SK-N-SH treated with all-trans-retinoic acid at 6 μM for 48 hours (cell line): ENCODE data around the gene RIMS3.

ENCODE experiments used
- ATAC-seq: fragments of 200-7000 bp; cut with Tn5 transposase; 3 replicates; pipeline ENCODE4 v1.9.1; 2020; ENCODE audit warnings: mild to moderate bottlenecking, moderate library complexity
- ARNTL ChIP-seq: fragments of 450-650 bp; formaldehyde crosslinking; IDR thresholded peaks from 2 replicates; pipeline ENCODE4 v1.5.0; 2020; ENCODE audit warnings: low read depth, mild to moderate bottlenecking, moderate library complexity, borderline replicate concordance
- CSDC2 ChIP-seq: fragments of 250-450 bp; sonication (Bioruptor Pico); IDR thresholded peaks from 2 replicates; pipeline ENCODE4 v1.5.0; 2020; ENCODE audit warnings: mild to moderate bottlenecking, moderate library complexity
- ESRRG ChIP-seq: fragments of 250-450 bp; sonication (Bioruptor Pico); IDR thresholded peaks from 2 replicates; pipeline ENCODE4 v1.6.1; 2021; ENCODE audit warnings: mild to moderate bottlenecking
- GLIS3 ChIP-seq: fragments of 250-450 bp; sonication (Bioruptor Pico); IDR thresholded peaks from 2 replicates; pipeline ENCODE4 v1.5.0; 2020; ENCODE audit warnings: mild to moderate bottlenecking, moderate library complexity
- ISL1 ChIP-seq: fragments of 250-450 bp; sonication (Bioruptor Pico); IDR thresholded peaks from 2 replicates; pipeline ENCODE4 v2.1.2; 2022; ENCODE audit warnings: mild to moderate bottlenecking, moderate library complexity
- OSR1 ChIP-seq: fragments of 250-450 bp; sonication (Bioruptor Pico); IDR thresholded peaks from 2 replicates; pipeline ENCODE4 v1.8.0; 2022; ENCODE audit warnings: moderate library complexity, mild to moderate bottlenecking, inconsistent platforms
- PPARA ChIP-seq: fragments of 250-450 bp; sonication (Bioruptor Pico); IDR thresholded peaks from 2 replicates; pipeline ENCODE4 v1.5.0; 2020; ENCODE audit warnings: mild to moderate bottlenecking, borderline replicate concordance
- SNAI2 ChIP-seq: fragments of 250-450 bp; sonication (Bioruptor Pico); IDR thresholded peaks from 2 replicates; pipeline ENCODE4 v1.5.0; 2020; ENCODE audit warnings: mild to moderate bottlenecking, moderate library complexity
- TCF4 ChIP-seq: fragments of 250-450 bp; sonication (Bioruptor Pico); IDR thresholded peaks from 2 replicates; pipeline ENCODE4 v1.8.0; 2021; ENCODE audit warnings: mild to moderate bottlenecking, moderate library complexity, borderline replicate concordance
- TOX ChIP-seq: fragments of 250-450 bp; sonication (Bioruptor Pico); IDR thresholded peaks from 2 replicates; pipeline ENCODE4 v1.8.0; 2021; ENCODE audit warnings: mild to moderate bottlenecking, moderate library complexity, borderline replicate concordance
- ZC3H10 ChIP-seq: fragments of 250-450 bp; sonication (Bioruptor Pico); IDR thresholded peaks from 2 replicates; pipeline ENCODE4 v1.5.1; 2021; ENCODE audit warnings: mild to moderate bottlenecking, moderate library complexity
- ZFP3 ChIP-seq: fragments of 250-450 bp; sonication (Bioruptor Pico); IDR thresholded peaks from 2 replicates; pipeline ENCODE4 v1.5.0; 2020; ENCODE audit warnings: mild to moderate bottlenecking, moderate library complexity
- ZFP30 ChIP-seq: fragments of 450-650 bp; formaldehyde crosslinking; IDR thresholded peaks from 2 replicates; pipeline ENCODE4 v1.5.0; 2022; ENCODE audit warnings: mild to moderate bottlenecking, moderate library complexity
- ZNF565 ChIP-seq: fragments of 450-650 bp; formaldehyde crosslinking; conservative IDR thresholded peaks from 2 replicates; pipeline ENCODE4 v1.5.0; 2020; ENCODE audit warnings: low read depth, mild to moderate bottlenecking, moderate library complexity
- ZNF70 ChIP-seq: fragments of 450-650 bp; formaldehyde crosslinking; IDR thresholded peaks from 2 replicates; pipeline ENCODE4 v1.5.0; 2020; ENCODE audit warnings: mild to moderate bottlenecking, moderate library complexity
- TF ChIP-seq, protein P1 (sequence below): fragments of 250-450 bp; sonication (Bioruptor Pico); IDR thresholded peaks from 2 replicates; pipeline ENCODE4 v1.5.1; 2021; ENCODE audit warnings: mild to moderate bottlenecking, moderate library complexity
- TF ChIP-seq, protein P2 (sequence below): fragments of 250-450 bp; sonication (Bioruptor Pico); IDR thresholded peaks from 2 replicates; pipeline ENCODE4 v1.5.1; 2020; ENCODE audit warnings: low read depth, mild to moderate bottlenecking, moderate library complexity
- TF ChIP-seq, protein P3 (sequence below): fragments of 250-450 bp; sonication (Bioruptor Pico); IDR thresholded peaks from 2 replicates; pipeline ENCODE4 v1.8.0; 2021; ENCODE audit warnings: low read depth, mild to moderate bottlenecking, moderate library complexity, borderline replicate concordance
- TF ChIP-seq, protein P4 (sequence below): fragments of 250-450 bp; sonication (Bioruptor Pico); IDR thresholded peaks from 2 replicates; pipeline ENCODE4 v1.5.0; 2020; ENCODE audit warnings: mild to moderate bottlenecking, moderate library complexity

Gene RIMS3

DNA sequence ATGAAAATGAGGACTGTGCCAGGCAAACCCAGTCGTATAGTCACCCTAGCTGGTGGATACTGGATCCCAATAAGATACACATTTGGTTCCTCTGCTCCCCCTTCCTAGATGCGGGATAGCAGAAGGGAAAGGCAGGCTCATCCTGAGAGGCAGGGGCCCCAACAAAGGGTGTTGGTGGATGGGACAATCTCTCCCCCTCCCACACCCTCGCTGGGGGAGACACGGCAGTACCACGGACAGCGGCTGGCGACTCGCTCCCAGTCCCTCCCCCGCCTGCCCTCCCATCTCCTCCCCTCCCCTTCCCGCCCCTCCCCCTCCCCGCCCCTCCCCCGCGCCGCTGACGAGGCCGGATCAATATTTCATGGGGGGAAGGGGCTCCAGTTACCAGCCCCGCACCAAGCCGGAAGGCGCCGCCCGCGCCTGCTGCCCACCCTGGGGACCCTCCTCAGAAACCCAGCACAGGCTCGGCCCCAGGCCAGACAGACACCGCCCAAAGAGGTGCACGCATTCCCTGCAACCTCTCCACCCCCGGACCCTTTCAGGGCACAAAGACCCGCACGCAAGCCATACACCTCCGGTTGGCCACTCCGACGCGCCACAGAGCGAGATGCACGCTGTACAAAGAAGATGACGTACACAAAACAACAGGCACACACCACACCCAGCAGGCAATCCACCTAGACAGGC, 11.5 kb downstream of the RIMS3 start:
- no peak for ATAC-seq
- no peak for TF ChIP-seq SNAI2 (CRISPR knock-in tag)
- TF ChIP-seq ZNF565 (CRISPR knock-in tag) = no peak
- no peak for TF ChIP-seq ZFP3
- TF ChIP-seq TCF4 (CRISPR knock-in tag) = no peak
- no peak for TF ChIP-seq OSR1 (CRISPR knock-in tag)
- no peak for TF ChIP-seq GLIS3 (CRISPR knock-in tag)
- TF ChIP-seq ZC3H10 (CRISPR knock-in tag) = no peak
- TF ChIP-seq ZFP30 (CRISPR knock-in tag) = no peak
- TF ChIP-seq, protein P1, sequence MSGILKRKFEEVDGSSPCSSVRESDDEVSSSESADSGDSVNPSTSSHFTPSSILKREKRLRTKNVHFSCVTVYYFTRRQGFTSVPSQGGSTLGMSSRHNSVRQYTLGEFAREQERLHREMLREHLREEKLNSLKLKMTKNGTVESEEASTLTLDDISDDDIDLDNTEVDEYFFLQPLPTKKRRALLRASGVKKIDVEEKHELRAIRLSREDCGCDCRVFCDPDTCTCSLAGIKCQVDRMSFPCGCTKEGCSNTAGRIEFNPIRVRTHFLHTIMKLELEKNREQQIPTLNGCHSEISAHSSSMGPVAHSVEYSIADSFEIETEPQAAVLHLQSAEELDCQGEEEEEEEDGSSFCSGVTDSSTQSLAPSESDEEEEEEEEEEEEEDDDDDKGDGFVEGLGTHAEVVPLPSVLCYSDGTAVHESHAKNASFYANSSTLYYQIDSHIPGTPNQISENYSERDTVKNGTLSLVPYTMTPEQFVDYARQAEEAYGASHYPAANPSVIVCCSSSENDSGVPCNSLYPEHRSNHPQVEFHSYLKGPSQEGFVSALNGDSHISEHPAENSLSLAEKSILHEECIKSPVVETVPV (CRISPR knock-in tag) = no peak
- TF ChIP-seq ISL1 (CRISPR knock-in tag) = no peak
- no peak for TF ChIP-seq TOX
- no peak for TF ChIP-seq ESRRG
- no peak for TF ChIP-seq CSDC2 (CRISPR knock-in tag)

DNA sequence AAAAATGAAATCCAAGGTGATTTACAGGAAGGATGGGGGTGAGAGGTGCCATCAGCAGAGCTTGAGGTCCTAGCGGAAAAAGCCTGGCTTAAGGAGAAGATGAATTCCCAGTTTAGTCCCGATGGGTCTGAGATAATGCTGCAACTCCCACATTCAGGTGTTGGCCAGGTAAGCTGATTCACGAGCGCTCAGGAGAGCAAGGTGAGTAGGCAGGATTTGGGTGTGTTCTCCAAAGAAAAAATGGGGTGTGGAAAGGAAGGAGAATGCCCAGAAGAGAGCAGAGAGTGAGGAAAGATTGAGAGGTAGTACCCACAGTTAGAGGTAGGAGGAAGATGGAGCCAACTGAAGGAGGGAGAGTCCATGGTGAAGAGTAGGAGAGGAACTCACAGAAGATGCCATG, 12.5 kb downstream of the RIMS3 start:
- TF ChIP-seq, protein P2, sequence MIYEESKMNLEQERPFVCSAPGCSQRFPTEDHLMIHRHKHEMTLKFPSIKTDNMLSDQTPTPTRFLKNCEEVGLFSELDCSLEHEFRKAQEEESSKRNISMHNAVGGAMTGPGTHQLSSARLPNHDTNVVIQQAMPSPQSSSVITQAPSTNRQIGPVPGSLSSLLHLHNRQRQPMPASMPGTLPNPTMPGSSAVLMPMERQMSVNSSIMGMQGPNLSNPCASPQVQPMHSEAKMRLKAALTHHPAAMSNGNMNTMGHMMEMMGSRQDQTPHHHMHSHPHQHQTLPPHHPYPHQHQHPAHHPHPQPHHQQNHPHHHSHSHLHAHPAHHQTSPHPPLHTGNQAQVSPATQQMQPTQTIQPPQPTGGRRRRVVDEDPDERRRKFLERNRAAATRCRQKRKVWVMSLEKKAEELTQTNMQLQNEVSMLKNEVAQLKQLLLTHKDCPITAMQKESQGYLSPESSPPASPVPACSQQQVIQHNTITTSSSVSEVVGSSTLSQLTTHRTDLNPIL = no peak
- no peak for TF ChIP-seq CSDC2 (CRISPR knock-in tag)
- TF ChIP-seq GLIS3 (CRISPR knock-in tag) = no peak
- TF ChIP-seq, protein P3, sequence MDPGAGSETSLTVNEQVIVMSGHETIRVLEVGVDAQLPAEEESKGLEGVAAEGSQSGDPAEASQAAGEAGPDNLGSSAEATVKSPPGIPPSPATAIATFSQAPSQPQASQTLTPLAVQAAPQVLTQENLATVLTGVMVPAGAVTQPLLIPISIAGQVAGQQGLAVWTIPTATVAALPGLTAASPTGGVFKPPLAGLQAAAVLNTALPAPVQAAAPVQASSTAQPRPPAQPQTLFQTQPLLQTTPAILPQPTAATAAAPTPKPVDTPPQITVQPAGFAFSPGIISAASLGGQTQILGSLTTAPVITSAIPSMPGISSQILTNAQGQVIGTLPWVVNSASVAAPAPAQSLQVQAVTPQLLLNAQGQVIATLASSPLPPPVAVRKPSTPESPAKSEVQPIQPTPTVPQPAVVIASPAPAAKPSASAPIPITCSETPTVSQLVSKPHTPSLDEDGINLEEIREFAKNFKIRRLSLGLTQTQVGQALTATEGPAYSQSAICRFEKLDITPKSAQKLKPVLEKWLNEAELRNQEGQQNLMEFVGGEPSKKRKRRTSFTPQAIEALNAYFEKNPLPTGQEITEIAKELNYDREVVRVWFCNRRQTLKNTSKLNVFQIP (CRISPR knock-in tag) = no peak
- no peak for ATAC-seq

DNA sequence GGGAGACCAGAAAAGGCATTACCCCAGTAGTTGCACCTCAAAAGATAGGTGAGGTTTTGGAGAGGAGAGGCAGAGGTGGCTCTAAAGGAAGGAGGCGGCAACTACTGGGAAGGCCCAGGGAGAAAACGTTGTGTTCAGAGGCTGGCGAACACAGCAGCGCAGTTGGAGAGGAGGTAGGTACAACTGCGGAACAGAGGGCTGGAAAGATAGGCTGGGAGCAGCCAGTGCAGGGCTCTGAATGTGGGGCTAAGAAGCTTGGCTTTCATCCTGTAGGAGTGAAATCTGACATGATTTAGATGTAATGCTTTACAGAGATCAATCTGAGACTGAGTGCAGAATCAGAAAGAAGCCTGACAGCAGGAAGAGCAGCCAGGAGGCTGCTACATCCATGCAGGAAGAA, 13.0 kb downstream of the RIMS3 start:
- TF ChIP-seq OSR1 (CRISPR knock-in tag) = no peak
- TF ChIP-seq ISL1 (CRISPR knock-in tag) = no peak
- no peak for TF ChIP-seq CSDC2 (CRISPR knock-in tag)
- TF ChIP-seq, protein P3 (CRISPR knock-in tag) = no peak
- no peak for TF ChIP-seq ESRRG
- TF ChIP-seq ARNTL (CRISPR knock-in tag) = no peak
- TF ChIP-seq PPARA (CRISPR knock-in tag) = no peak
- TF ChIP-seq, protein P4, sequence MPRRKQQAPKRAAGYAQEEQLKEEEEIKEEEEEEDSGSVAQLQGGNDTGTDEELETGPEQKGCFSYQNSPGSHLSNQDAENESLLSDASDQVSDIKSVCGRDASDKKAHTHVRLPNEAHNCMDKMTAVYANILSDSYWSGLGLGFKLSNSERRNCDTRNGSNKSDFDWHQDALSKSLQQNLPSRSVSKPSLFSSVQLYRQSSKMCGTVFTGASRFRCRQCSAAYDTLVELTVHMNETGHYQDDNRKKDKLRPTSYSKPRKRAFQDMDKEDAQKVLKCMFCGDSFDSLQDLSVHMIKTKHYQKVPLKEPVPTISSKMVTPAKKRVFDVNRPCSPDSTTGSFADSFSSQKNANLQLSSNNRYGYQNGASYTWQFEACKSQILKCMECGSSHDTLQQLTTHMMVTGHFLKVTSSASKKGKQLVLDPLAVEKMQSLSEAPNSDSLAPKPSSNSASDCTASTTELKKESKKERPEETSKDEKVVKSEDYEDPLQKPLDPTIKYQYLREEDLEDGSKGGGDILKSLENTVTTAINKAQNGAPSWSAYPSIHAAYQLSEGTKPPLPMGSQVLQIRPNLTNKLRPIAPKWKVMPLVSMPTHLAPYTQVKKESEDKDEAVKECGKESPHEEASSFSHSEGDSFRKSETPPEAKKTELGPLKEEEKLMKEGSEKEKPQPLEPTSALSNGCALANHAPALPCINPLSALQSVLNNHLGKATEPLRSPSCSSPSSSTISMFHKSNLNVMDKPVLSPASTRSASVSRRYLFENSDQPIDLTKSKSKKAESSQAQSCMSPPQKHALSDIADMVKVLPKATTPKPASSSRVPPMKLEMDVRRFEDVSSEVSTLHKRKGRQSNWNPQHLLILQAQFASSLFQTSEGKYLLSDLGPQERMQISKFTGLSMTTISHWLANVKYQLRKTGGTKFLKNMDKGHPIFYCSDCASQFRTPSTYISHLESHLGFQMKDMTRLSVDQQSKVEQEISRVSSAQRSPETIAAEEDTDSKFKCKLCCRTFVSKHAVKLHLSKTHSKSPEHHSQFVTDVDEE = no peak
- no peak for TF ChIP-seq ZNF565 (CRISPR knock-in tag)
- no peak for TF ChIP-seq GLIS3 (CRISPR knock-in tag)
- TF ChIP-seq TCF4 (CRISPR knock-in tag) = no peak
- TF ChIP-seq ZNF70 (CRISPR knock-in tag) = no peak
- TF ChIP-seq, all 23 proteins: peak for 0
- ATAC-seq = no peak
